Measurements from ENCODE around the gene DDX46.

- TF ChIP-seq TAF1 (IDR thresholded peaks at IDR 0.05; ENCODE audit: low read depth) (no peak), EZH2 (IDR thresholded peaks at IDR 0.05; ENCODE audit: borderline replicate concordance, insufficient read depth, low read length, poor library complexity, severe bottlenecking) (no peak)
Measured at GRCh38 chr5:134798468-134798867, 39.9 kb downstream of the DDX46 start.
